Esophagus squamous epithelium (tissue), 5 donors: Measurements from ENCODE around the gene HTR2B. TPM values are rescaled to one million over a fixed set of nuclear protein-coding genes. Genes with fewer than 3 reads are reported as not detected.
"Not testable (repeated sequence)": the region's sequence is repeated elsewhere in the genome, so short reads cannot be mapped to it uniquely, and the experiment has no call there.

Source experiments
- DNase-seq: peaks from one replicate; lab custom pipeline; 2025; lab: John Stamatoyannopoulos, UW
- H3K27ac ChIP-seq, 4 donors: fragments of 200-600 bp; sonication (generic); one replicate each; pipeline ENCODE4 v1.5.1; 2016 to 2019; ENCODE audit warnings: mild to moderate bottlenecking in 1 of 4
- H3K27me3 ChIP-seq, 4 donors: fragments of 200-600 bp; sonication (generic); 1 replicate in 3 of 4; 2 replicates in 1 of 4; pipeline versions ENCODE4 v1.5.1 to v1.6.0; 2017 to 2021; ENCODE audit warnings: antibody characterized with exemption in 1 of 4
- H3K36me3 ChIP-seq, 3 donors: fragments of 200-600 bp; sonication (generic); one replicate each; pipeline ENCODE4 v1.5.1; 2016 to 2019
- H3K4me1 ChIP-seq, 3 donors: fragments of 200-600 bp; sonication (generic); one replicate each; pipeline ENCODE4 v1.5.1; 2017 to 2019
- H3K4me3 ChIP-seq, 4 donors: fragments of 200-600 bp; sonication (generic); 1 replicate in 3 of 4; 2 replicates in 1 of 4; pipeline ENCODE4 v1.5.1; 2016 to 2019; ENCODE audit warnings: mild to moderate bottlenecking in 2 of 4, moderate library complexity in 1 of 4
- H3K9me3 ChIP-seq, 3 donors: fragments of 200-600 bp; sonication (generic); one replicate each; pipeline ENCODE4 v1.5.1; 2016 to 2019
- CTCF ChIP-seq, 6 experiments: fragments of 450-650 bp in 4 of 6; fragments of 200-600 bp in 2 of 6; sonication (generic) in 2 of 6; IDR thresholded peaks; one replicate each; pipeline ENCODE4 v1.5.1; 2016 to 2019; ENCODE audit warnings: antibody characterized with exemption in 6 of 6, mild to moderate bottlenecking in 4 of 6, moderate library complexity in 4 of 6
- POLR2A ChIP-seq, 4 donors: fragments of 450-650 bp; IDR thresholded peaks; one replicate each; pipeline ENCODE4 v1.6.1; 2017; ENCODE audit warnings: antibody characterized with exemption in 4 of 4, mild to moderate bottlenecking in 4 of 4, moderate library complexity in 3 of 4
- WGBS, 2 donors: methylation state at CpG; one replicate each; pipeline ENCODE4 v1.1.5; 2018; 5-methylcytosine and 5-hydroxymethylcytosine counted together
- intact Hi-C: fragments of 100-400 bp; cut with DNase I; formaldehyde crosslinking; loops from one replicate; pipeline ENCODE4 v1.15.0; 2022
- total RNA-seq, 4 donors: library from RNA; depleted of rRNA; stranded (reverse); fragments of >200 nt; gene quantifications; one replicate each; pipeline ENCODE4 v1.1.0, GENCODE V29; 2016
- donor health status: DM: yes; HTN: yes; CAD: no.

The HTR2B gene
- total RNA-seq, 4 donors from 2014 or later: 0.22 to 0.76 TPM; not detected in 2

- TF ChIP-seq CTCF (IDR thresholded peaks at IDR 0.05): no peak
- no peak for TF ChIP-seq POLR2A (IDR thresholded peaks at IDR 0.05)
- no peak for DNase-seq
- Histone ChIP-seq H3K9me3 (no peaks in the 10 kb centered on the region), H3K27ac (no peak overlapping the region), H3K36me3 (peaks cover 0 to 99% (median 22%) of the 10 kb centered on the region in 3 donors), H3K4me1 (no peaks in the 10 kb centered on the region), H3K4me3 (no peak overlapping the region), H3K27me3 (no peaks in the 10 kb centered on the region)
- intact Hi-C loops: no loop called here
- WGBS, 2 donors: 81 to 85% methylated on average over 1 of the region's 1 CpG
Observed at GRCh38 chr2:231069379-231070054, 55.3 kb downstream of the HTR2B start.

DNA sequence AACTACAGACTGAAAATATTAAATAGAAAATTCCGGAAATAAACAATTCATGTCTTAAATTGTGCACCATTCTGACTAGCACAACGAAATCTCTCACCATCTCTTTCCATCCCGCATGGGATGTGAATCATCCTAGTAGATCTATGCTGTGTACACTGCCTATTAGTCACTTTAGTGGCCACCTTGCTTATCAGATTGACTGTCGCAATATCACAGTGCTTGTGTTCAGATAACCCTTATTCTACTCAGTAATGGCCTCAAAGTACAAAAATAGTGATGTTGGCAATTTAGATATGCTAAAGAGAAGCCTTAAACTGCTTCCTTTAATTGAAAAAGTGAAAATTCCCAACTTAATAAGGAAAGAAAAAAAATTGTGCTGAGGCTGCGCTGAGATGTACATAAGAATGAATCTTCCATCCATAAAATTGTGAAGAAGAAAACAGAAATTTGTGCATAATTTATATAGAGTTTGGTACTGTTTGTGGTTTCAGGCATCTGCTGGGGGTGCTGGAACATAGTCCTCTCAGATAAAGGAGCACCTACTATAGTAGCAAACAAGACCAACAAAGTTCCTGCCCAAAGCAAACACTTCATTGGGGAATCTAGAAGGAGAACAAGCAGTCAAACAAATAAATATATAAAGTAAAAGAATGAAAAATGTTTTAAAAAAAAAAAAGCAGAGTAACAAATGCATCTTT is 56.2 kb downstream of the HTR2B start:
- no peaks in the 10 kb centered on the region for H3K27me3 ChIP-seq
- no peaks in the 10 kb centered on the region for H3K9me3 ChIP-seq
- no peak for TF ChIP-seq CTCF (IDR thresholded peaks at IDR 0.05)
- no peak for TF ChIP-seq POLR2A (IDR thresholded peaks at IDR 0.05)
- H3K27ac ChIP-seq: no peak overlapping the region
- peaks cover 0 to 100% (median 26%) of the 10 kb centered on the region in 3 donors for H3K36me3 ChIP-seq
- no peak for DNase-seq
- intact Hi-C loops: no loop called here
- no peaks in the 10 kb centered on the region for H3K4me1 ChIP-seq
- H3K4me3 ChIP-seq: no peak overlapping the region
- WGBS, 2 donors: 82 to 90% methylated on average over 5 of the region's 5 CpGs

DNA sequence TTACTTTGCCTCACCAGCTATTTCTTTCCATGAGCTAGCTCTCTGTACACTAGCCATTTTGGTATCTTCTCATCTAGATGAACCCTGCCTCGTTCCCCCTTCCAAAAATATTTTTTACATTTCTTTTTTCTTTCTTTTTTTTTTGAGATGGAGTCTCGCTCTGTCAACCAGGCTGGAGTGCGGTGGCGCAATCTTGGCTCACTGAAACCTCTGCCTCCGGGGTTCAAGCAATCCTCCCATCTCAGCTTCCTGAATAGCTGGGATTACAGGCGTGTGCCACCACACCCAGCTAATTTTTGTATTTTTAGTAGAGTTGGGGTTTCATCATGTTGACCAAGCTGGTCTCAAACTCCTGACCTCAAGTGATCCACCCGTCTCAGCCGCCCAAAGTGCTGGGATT is 57.3 kb downstream of the HTR2B start:
- H3K36me3 ChIP-seq: peaks cover 0 to 100% (median 26%) of the 10 kb centered on the region in 3 donors
- H3K4me3 ChIP-seq, H3K27me3 ChIP-seq, intact Hi-C loops, DNase-seq, H3K27ac ChIP-seq, H3K9me3 ChIP-seq, H3K4me1 ChIP-seq: not testable (repeated sequence)
- WGBS, 2 donors: 75 to 83% methylated on average over 8 of the region's 8 CpGs

GRCh38 chr2:231065966-231066365 is 58.9 kb downstream of the HTR2B start:
- intact Hi-C loops: no loop called here

GRCh38 chr2:231063347-231063746 is 61.5 kb downstream of the HTR2B start:
- Histone ChIP-seq H3K4me1 (peaks cover 0 to 34% (median 16%) of the 10 kb centered on the region in 3 donors), H3K36me3 (peaks cover 0 to 73% (median 26%) of the 10 kb centered on the region in 3 donors), H3K9me3 (no peaks in the 10 kb centered on the region), H3K27ac (no peak overlapping the region), H3K27me3 (no peaks in the 10 kb centered on the region), H3K4me3 (no peak overlapping the region)
- 95 to 100% methylated on average over 1 of the region's 1 CpG for WGBS, 2 donors
- TF ChIP-seq POLR2A (IDR thresholded peaks at IDR 0.05) (no peak), CTCF (IDR thresholded peaks at IDR 0.05) (no peak)
- no peak for DNase-seq
- intact Hi-C loops: no loop called here

More at GRCh38 chr2:231065966-231066365, 58.9 kb downstream of the HTR2B start:
- TF ChIP-seq POLR2A (IDR thresholded peaks at IDR 0.05): no peak
- no peak for TF ChIP-seq CTCF (IDR thresholded peaks at IDR 0.05)
- Histone ChIP-seq H3K9me3 (no peaks in the 10 kb centered on the region), H3K27me3 (no peaks in the 10 kb centered on the region), H3K4me1 (peaks cover 0 to 8% (median 0%) of the 10 kb centered on the region in 3 donors), H3K4me3 (no peak overlapping the region), H3K36me3 (peaks cover 0 to 99% (median 33%) of the 10 kb centered on the region in 3 donors), H3K27ac (no peak overlapping the region)
- DNase-seq: no peak
- 88 to 94% methylated on average over 1 of the region's 1 CpG for WGBS, 2 donors
